Measurements from ENCODE around the gene DNAAF1. TPM values are rescaled to one million over a fixed set of nuclear protein-coding genes. Genes with fewer than 3 reads are reported as not detected.
A peak's percentile ranks its signal among the peaks of the same experiment; 100 is the strongest.

DNAAF1 gene
- polyA plus RNA-seq, 2 of the 4 experiments (the other 2 are of a cell fraction) = 0.13 to 0.14 TPM

- POLR2A ChIA-PET = interaction anchor here (0.5 to 1.1 kb wide), 2 partner anchors 44 to 335 kb away, joined by 3 to 4 read pairs; no protein-coding TSS in a partner anchor
- 0 out of 3 replicates have a peak overlapping the region, but pooled peaks have one; percentile 13 for H3K4me2 ChIP-seq
- no peaks in the 10 kb centered on the region for H3K9me3 ChIP-seq
- H3K27ac ChIP-seq = peak overlapping the region in 1 of 2 experiments; percentile 17; a peak in 1 of 6 replicates
- H3K4me3 ChIP-seq = no peak overlapping the region
- FAIRE-seq (no peak), ATAC-seq (peak; percentile 27 to 62; a peak in 4 of 6 replicates), DNase-seq (ENCODE audit: low read depth in 1 of 2, low spot score in 1 of 2) (peak; percentile 46 to 69)
- H3K4me1 ChIP-seq = peaks cover 6% of the 10 kb centered on the region; the same call in 2 of the 3 replicates
- CTCF ChIA-PET = interaction anchor here (0.6 to 11.7 kb wide), 32 partner anchors 12 to 931 kb away, joined by 3 to 92 read pairs (median 4); no protein-coding TSS in a partner anchor
- TF ChIP-seq HES2 (IDR thresholded peaks at IDR 0.05) (no peak), CTCF (IDR thresholded peaks at IDR 0.05) (peak; percentile 61), E2F6 (IDR thresholded peaks at IDR 0.05; ENCODE audit: borderline replicate concordance, low read depth) (no peak), MYC (IDR thresholded peaks at IDR 0.05; ENCODE audit: borderline replicate concordance, low read length) (no peak), RAD21 (conservative IDR thresholded peaks at IDR 0.05 in 1 of 2, IDR thresholded peaks at IDR 0.05 in 1 of 2) (peak; percentile 71 to 80), ELK1 (IDR thresholded peaks at IDR 0.05; ENCODE audit: low read depth, low read length) (no peak), SMC3 (IDR thresholded peaks at IDR 0.05) (peak; percentile 66), ZSCAN20 (CRISPR knock-in tag; IDR thresholded peaks at IDR 0.05) (no peak)
- 44% methylated on average over 11 of the region's 11 CpGs for WGBS (ENCODE audit: missing lambda C conversion rate)
Measured at GRCh38 chr16:84183911-84184591, 38.9 kb downstream of the DNAAF1 start.

- DNase-seq (ENCODE audit: low read depth in 1 of 2, low spot score in 1 of 2) (no peak), ATAC-seq (no peak), FAIRE-seq (no peak)
- Histone ChIP-seq H3K4me2 (no peak overlapping the region), H3K4me1 (peaks cover 6% of the 10 kb centered on the region; the same call in 2 of the 3 replicates), H3K9me3 (no peaks in the 10 kb centered on the region), H3K27ac (no peak overlapping the region), H3K4me3 (no peak overlapping the region)
- ChIA-PET POLR2A (interaction anchor here (1.1 kb wide), 1 partner anchor 44 kb away, joined by 3 read pairs; no protein-coding TSS in a partner anchor), CTCF (interaction anchor here (0.7 to 11.7 kb wide), 19 partner anchors 11 to 930 kb away, joined by 3 to 92 read pairs (median 4); no protein-coding TSS in a partner anchor)
- TF ChIP-seq TP53 (CRISPR knock-in tag; IDR thresholded peaks at IDR 0.05) = no peak
- no peak for TF ChIP-seq USF2 (IDR thresholded peaks at IDR 0.05)
- TF ChIP-seq HOXA7 (CRISPR knock-in tag; IDR thresholded peaks at IDR 0.05) = no peak
- no peak for TF ChIP-seq ATOH8 (CRISPR knock-in tag; IDR thresholded peaks at IDR 0.05; ENCODE audit: low read depth)
- no peak for TF ChIP-seq CBX2 (IDR thresholded peaks at IDR 0.05; ENCODE audit: borderline replicate concordance, low read depth)
- TF ChIP-seq PHF8 (IDR thresholded peaks at IDR 0.05; ENCODE audit: borderline replicate concordance, low read depth) = no peak
- TF ChIP-seq POLR2AphosphoS2 (conservative IDR thresholded peaks at IDR 0.05; ENCODE audit: low read length) = no peak
- no peak for TF ChIP-seq CBX8 (IDR thresholded peaks at IDR 0.05)
- 89% methylated on average over 10 of the region's 10 CpGs for WGBS (ENCODE audit: missing lambda C conversion rate)
Measured at GRCh38 chr16:84184775-84185174, 39.7 kb downstream of the DNAAF1 start.

Data from A549 (cell line).